Duodenal mucosa (tissue), 2 donors: ENCODE data around the gene MAFB.

Experiments used
- H3K27ac ChIP-seq: one replicate; pipeline ENCODE4 v1.7.0; 2013; ENCODE audit warnings: low read depth, low read length
- H3K27me3 ChIP-seq, 2 donors: one replicate each; pipeline ENCODE4 v1.7.0; 2013; ENCODE audit warnings: low read length in 2 of 2, control low read depth in 1 of 2; ENCODE audit not compliant: insufficient read depth in 2 of 2, control insufficient read depth in 1 of 2
- H3K36me3 ChIP-seq, 2 donors: one replicate each; pipeline ENCODE4 v1.7.0; 2013; ENCODE audit warnings: low read length in 2 of 2, control low read depth in 1 of 2; ENCODE audit not compliant: insufficient read depth in 2 of 2, control insufficient read depth in 1 of 2
- H3K4me1 ChIP-seq, 2 donors: one replicate each; pipeline ENCODE4 v1.7.0; 2013; ENCODE audit warnings: low read length in 2 of 2, control low read depth in 1 of 2; ENCODE audit not compliant: insufficient read depth in 2 of 2, control insufficient read depth in 1 of 2
- H3K4me3 ChIP-seq, 2 donors: one replicate each; pipeline ENCODE4 v1.7.0; 2013; ENCODE audit warnings: low read length in 2 of 2, low read depth in 1 of 2
- H3K9ac ChIP-seq, 2 donors: one replicate each; pipeline ENCODE4 v1.7.0; 2013; ENCODE audit warnings: low read length in 2 of 2, low read depth in 1 of 2
- H3K9me3 ChIP-seq, 2 donors: one replicate each; pipeline ENCODE4 v1.7.0; 2013; ENCODE audit warnings: low read length in 2 of 2, control low read depth in 1 of 2; ENCODE audit not compliant: control insufficient read depth in 1 of 2

The MAFB gene

GRCh38 chr20:40636486-40636885, 52.5 kb downstream of the MAFB start:
- H3K4me3 ChIP-seq: no peak overlapping the region
- H3K27me3 ChIP-seq: peaks cover 5 to 7% of the 10 kb centered on the region in 2 donors
- H3K36me3 ChIP-seq: no peaks in the 10 kb centered on the region
- H3K9ac ChIP-seq: no peak overlapping the region
- no peaks in the 10 kb centered on the region for H3K4me1 ChIP-seq
- no peaks in the 10 kb centered on the region for H3K9me3 ChIP-seq
- no peak overlapping the region for H3K27ac ChIP-seq

GRCh38 chr20:40635971-40636370, 53.1 kb downstream of the MAFB start:
- Histone ChIP-seq H3K9me3 (no peaks in the 10 kb centered on the region), H3K27me3 (peaks cover 5 to 7% of the 10 kb centered on the region in 2 donors), H3K9ac (no peak overlapping the region), H3K4me3 (no peak overlapping the region), H3K36me3 (no peaks in the 10 kb centered on the region), H3K27ac (no peak overlapping the region), H3K4me1 (no peaks in the 10 kb centered on the region)
